ENCODE results near the gene XAF1. TPM values are rescaled to one million over a fixed set of nuclear protein-coding genes. Genes with fewer than 3 reads are reported as not detected.

Gene XAF1, protein sequence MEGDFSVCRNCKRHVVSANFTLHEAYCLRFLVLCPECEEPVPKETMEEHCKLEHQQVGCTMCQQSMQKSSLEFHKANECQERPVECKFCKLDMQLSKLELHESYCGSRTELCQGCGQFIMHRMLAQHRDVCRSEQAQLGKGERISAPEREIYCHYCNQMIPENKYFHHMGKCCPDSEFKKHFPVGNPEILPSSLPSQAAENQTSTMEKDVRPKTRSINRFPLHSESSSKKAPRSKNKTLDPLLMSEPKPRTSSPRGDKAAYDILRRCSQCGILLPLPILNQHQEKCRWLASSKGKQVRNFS
- 0.72 and 5.2 TPM in 2 replicates for total RNA-seq (2014; rRNA removed; shearing (Covaris generic))

DNA sequence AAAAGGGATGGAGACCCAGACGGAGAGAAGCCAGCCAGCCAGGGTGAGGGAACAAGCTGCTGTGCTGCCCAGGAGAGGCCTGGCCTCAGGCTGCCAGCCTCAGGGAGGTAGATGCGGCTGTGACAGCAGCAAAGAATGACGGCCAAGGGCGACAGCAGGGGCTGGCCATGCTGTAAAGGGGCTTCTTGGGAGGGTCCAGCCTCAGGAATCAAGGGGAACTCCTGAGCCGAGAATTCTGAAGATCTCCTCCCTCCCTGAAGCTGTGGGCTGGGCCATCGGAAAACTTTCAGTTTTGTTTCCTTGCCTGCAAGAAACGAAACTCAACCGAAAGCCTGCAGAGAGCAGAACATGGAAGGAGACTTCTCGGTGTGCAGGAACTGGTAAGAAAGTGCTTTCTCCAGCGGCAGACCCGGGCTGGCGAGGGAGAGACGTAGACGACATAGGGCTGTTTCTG is at the start of gene XAF1:
XAF1 (plus strand) TSS at position 316 of the 454 bp plus-strand sequence; CDS start at position 349, 33 bp downstream.

DNA sequence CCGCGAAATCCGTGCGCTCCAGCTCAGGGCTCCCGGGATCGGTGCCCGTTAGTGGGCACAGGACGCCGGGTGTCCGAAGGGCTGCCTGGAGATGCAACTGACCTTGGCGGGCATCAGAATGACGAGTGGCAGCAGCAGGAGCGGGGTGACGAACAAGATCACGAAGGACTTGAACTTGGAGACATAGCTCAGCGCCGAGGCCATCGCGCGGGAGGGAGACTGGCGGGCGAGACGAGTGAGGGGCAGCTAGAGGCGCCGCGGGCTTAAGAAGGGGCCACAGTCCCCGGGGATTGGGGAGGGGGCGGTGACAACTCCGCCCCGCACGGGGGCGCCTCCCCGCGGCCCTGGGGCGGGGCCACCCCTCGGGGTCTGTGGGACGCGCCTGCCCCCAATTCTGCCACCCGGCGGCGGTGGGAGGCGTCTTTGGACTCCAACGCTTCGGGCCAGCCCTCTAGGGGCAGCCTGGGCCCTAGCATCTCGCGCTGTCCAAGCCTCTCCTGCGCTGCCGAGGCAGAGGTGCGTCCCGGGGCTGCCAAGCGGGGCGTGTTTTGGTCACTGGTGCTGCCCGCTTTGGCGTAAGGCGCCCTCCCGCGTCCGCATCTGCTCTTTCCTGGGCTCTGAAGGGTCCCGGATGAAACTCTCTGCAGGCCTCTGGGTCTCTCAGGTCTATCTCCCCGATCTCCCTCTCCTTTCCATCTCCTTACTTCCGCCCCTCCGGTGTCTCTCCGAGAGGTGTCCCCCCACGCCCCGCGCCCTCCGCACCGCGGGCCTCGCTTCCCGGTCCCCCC is 42.5 kb upstream of the XAF1 start, which contains the start of gene SLC13A5:
SLC13A5 (minus strand) TSS at position 240 of the 788 bp plus-strand sequence; CDS start at position 204, 36 bp downstream.

DNA sequence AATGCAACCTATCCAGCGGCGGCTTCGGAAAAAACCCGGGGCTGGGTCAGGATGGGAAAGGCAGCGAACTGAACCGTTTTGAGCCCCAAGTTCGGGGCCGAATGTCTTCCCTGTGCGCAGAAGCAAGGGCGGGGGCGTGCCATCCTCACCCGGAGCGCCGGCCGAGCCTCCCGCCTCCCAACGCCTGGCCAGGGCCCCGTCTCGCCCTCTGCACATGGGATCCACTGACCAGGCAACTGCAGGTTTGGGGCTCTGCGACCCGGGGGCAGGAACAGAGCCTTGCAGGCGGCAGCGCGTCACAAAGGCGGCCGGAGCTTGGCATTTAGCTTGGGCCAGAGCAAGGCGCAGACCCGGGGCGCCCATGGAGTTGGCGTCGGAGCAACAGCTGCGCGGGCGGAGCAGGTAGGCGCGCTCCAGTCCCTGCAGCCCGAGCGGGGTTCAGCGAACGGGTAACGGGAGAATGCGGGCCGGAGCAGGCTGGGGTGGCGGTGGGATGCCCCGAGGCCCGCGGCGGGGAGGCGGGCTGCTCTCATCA is 20.1 kb downstream of the XAF1 start, which contains the start of gene FBXO39:
FBXO39 (plus strand) TSS at position 345 of the 535 bp plus-strand sequence. CDS start 3,654 bp downstream, outside the sequence.

Small RNA genes lying within 50 kb of the gene (small RNA-seq; reads per million reads assigned to genes)
- gene AC004706.2 = not detected

Other genes with a start within 250 kb of the XAF1 start
- 1.1 TPM in 2 replicates for gene PITPNM3, start 199.5 kb upstream of the XAF1 start, total RNA-seq (2014; rRNA removed; shearing (Covaris generic))
- gene KIAA0753, start 115.3 kb upstream of the XAF1 start, total RNA-seq (2014; rRNA removed; shearing (Covaris generic)) = 14.6 and 15.0 TPM in 2 replicates
- gene TXNDC17, start 115.0 kb upstream of the XAF1 start, total RNA-seq (2014; rRNA removed; shearing (Covaris generic)) = 171 and 208 TPM in 2 replicates
- gene MED31, start 104.4 kb upstream of the XAF1 start, total RNA-seq (2014; rRNA removed; shearing (Covaris generic)) = 11.1 and 12.5 TPM in 2 replicates
- gene C17orf100, start 104.3 kb upstream of the XAF1 start, total RNA-seq (2014; rRNA removed; shearing (Covaris generic)) = 0.15 and 0.45 TPM in 2 replicates
- gene SLC13A5, start 42.7 kb upstream of the XAF1 start, total RNA-seq (2014; rRNA removed; shearing (Covaris generic)) = 0.19 and 0.26 TPM in 2 replicates
- gene FBXO39, start 20.2 kb downstream of the XAF1 start, total RNA-seq (2014; rRNA removed; shearing (Covaris generic)) = not detected in 2 replicates
- not detected in 2 replicates for gene TEKT1, start 75.7 kb downstream of the XAF1 start, total RNA-seq (2014; rRNA removed; shearing (Covaris generic))
- gene ALOX12, start 240.0 kb downstream of the XAF1 start, total RNA-seq (2014; rRNA removed; shearing (Covaris generic)) = not detected in 2 replicates

Measured in A375 (cell line).